Liver (tissue), 9 donors: ENCODE results near the gene WNT10A. TPM values are rescaled to one million over a fixed set of nuclear protein-coding genes. Genes with fewer than 3 reads are reported as not detected.

Experiments
- DNase-seq: peaks from one replicate; pipeline ENCODE4 v3.0.0-alpha.2; 2017; ENCODE audit warnings: low spot score
- H3K27ac ChIP-seq, 2 donors: one replicate each; pipeline ENCODE4 v1.7.0; 2013; ENCODE audit warnings: inconsistent platforms in 2 of 2, low read length in 2 of 2, control low read depth in 1 of 2, low read depth in 1 of 2, mild to moderate bottlenecking in 1 of 2
- H3K27me3 ChIP-seq, 4 donors: one replicate each; pipeline versions ENCODE4 v1.6.1 to v1.7.0; 2013; ENCODE audit warnings: low read length in 3 of 4, inconsistent platforms in 1 of 4, mild to moderate bottlenecking in 1 of 4, moderate library complexity in 1 of 4; ENCODE audit not compliant: control insufficient read depth in 4 of 4, insufficient read depth in 4 of 4
- H3K36me3 ChIP-seq, 4 donors: one replicate each; pipeline versions ENCODE4 v1.6.1 to v1.7.0; 2013; ENCODE audit warnings: low read length in 3 of 4, mild to moderate bottlenecking in 3 of 4, low read depth in 1 of 4, moderate library complexity in 1 of 4; ENCODE audit not compliant: control insufficient read depth in 4 of 4, insufficient read depth in 3 of 4
- H3K4me1 ChIP-seq, 4 donors: one replicate each; pipeline versions ENCODE4 v1.6.1 to v1.7.0; 2013; ENCODE audit warnings: low read length in 3 of 4, mild to moderate bottlenecking in 3 of 4, moderate library complexity in 1 of 4; ENCODE audit not compliant: control insufficient read depth in 4 of 4, insufficient read depth in 4 of 4
- H3K4me3 ChIP-seq, 3 donors: one replicate each; pipeline versions ENCODE4 v1.6.1 to v1.7.0; 2013; ENCODE audit warnings: low read length in 3 of 3, control low read depth in 1 of 3, low read depth in 1 of 3, mild to moderate bottlenecking in 1 of 3
- H3K9ac ChIP-seq, 2 donors: one replicate each; pipeline ENCODE4 v1.7.0; 2013; ENCODE audit warnings: low read length in 2 of 2, mild to moderate bottlenecking in 2 of 2, moderate library complexity in 2 of 2, control low read depth in 1 of 2, low read depth in 1 of 2
- H3K9me3 ChIP-seq, 4 donors: one replicate each; pipeline versions ENCODE4 v1.6.1 to v1.7.0; 2013; ENCODE audit warnings: low read length in 3 of 4; ENCODE audit not compliant: control insufficient read depth in 4 of 4
- ATF3 ChIP-seq: IDR thresholded peaks from 2 replicates; pipeline ENCODE4 v1.6.1; 2016; ENCODE audit warnings: antibody characterized with exemption
- CTCF ChIP-seq: fragments of 150-350 bp; IDR thresholded peaks from 2 replicates; pipeline ENCODE4 v1.5.1; 2017; ENCODE audit warnings: improper control_type of control experiment, low read depth, low read length; ENCODE audit not compliant: missing input control
- EGR1 ChIP-seq, 2 donors: IDR thresholded peaks; 2 replicates each; pipeline ENCODE4 v1.6.1; 2016 to 2018; ENCODE audit warnings: antibody characterized with exemption in 2 of 2, low read depth in 2 of 2
- FOXA1 ChIP-seq: IDR thresholded peaks from 2 replicates; pipeline ENCODE4 v1.6.1; 2016; ENCODE audit warnings: antibody characterized with exemption
- FOXA2 ChIP-seq: IDR thresholded peaks from 2 replicates; pipeline ENCODE4 v1.6.1; 2016; ENCODE audit warnings: antibody characterized with exemption
- GABPA ChIP-seq, 2 donors: IDR thresholded peaks in 1 of 2; conservative IDR thresholded peaks in 1 of 2; 2 replicates each; pipeline ENCODE4 v1.6.1; 2016; ENCODE audit warnings: antibody characterized with exemption in 2 of 2, mild to moderate bottlenecking in 1 of 2, moderate library complexity in 1 of 2
- HNF4A ChIP-seq, 2 donors: conservative IDR thresholded peaks; 2 replicates each; pipeline ENCODE4 v1.6.1; 2016; ENCODE audit warnings: antibody characterized with exemption in 2 of 2, mild to moderate bottlenecking in 2 of 2
- HNF4G ChIP-seq: IDR thresholded peaks from 2 replicates; pipeline ENCODE4 v1.6.1; 2016; ENCODE audit warnings: antibody characterized with exemption
- JUND ChIP-seq, 2 donors: IDR thresholded peaks; 2 replicates each; pipeline ENCODE4 v1.6.1; 2016; ENCODE audit warnings: antibody characterized with exemption in 2 of 2
- NR2F2 ChIP-seq: IDR thresholded peaks from 2 replicates; pipeline ENCODE4 v1.6.1; 2016; ENCODE audit warnings: antibody characterized with exemption
- RAD21 ChIP-seq, 2 donors: IDR thresholded peaks; 2 replicates each; pipeline ENCODE4 v1.6.1; 2016; ENCODE audit warnings: antibody characterized with exemption in 2 of 2, mild to moderate bottlenecking in 2 of 2
- RXRA ChIP-seq, 2 donors: IDR thresholded peaks; 2 replicates each; pipeline ENCODE4 v1.6.1; 2017 to 2018; ENCODE audit warnings: antibody characterized with exemption in 2 of 2, mild to moderate bottlenecking in 1 of 2
- SP1 ChIP-seq: IDR thresholded peaks from 2 replicates; pipeline ENCODE4 v1.6.1; 2018; ENCODE audit warnings: antibody characterized with exemption, mild to moderate bottlenecking
- TAF1 ChIP-seq: conservative IDR thresholded peaks from 2 replicates; pipeline ENCODE4 v1.6.1; 2016; ENCODE audit warnings: antibody characterized with exemption, mild to moderate bottlenecking
- YY1 ChIP-seq: IDR thresholded peaks from 2 replicates; pipeline ENCODE4 v1.6.1; 2016; ENCODE audit warnings: antibody characterized with exemption, mild to moderate bottlenecking
- WGBS: extraction: QIAGEN DNeasy Blood & Tissue Kit; methylation state at CpG from one replicate; pipeline ENCODE4 v1.1.7; 2013; 5-methylcytosine and 5-hydroxymethylcytosine counted together
- polyA plus RNA-seq, 2 donors: library from polyadenylated mRNA; stranded (reverse) in 1 of 2; unstranded in 1 of 2; fragments of 200-250 nt in 1 of 2; fragments of >200 nt in 1 of 2; fragmentation: Nextera tagmentation in 1 of 2; extraction: Ambion mirVana in 1 of 2; gene quantifications; one replicate each; pipeline versions ENCODE4 v1.2.1 to v1.2.3, GENCODE V29; 2013 to 2015
- total RNA-seq, 2 donors: library from RNA; depleted of rRNA; stranded (reverse); fragments of >200 nt; gene quantifications; one replicate each; pipeline ENCODE4 v1.2.3, GENCODE V29; 2014
- TF ChIP-seq, protein P1 (sequence below): IDR thresholded peaks from 2 replicates; pipeline ENCODE4 v1.6.1; 2016; ENCODE audit warnings: antibody characterized with exemption
- TF ChIP-seq, protein P2 (sequence below): IDR thresholded peaks from 2 replicates; pipeline ENCODE4 v1.6.1; 2016; ENCODE audit warnings: antibody characterized with exemption
- TF ChIP-seq, protein P3 (sequence below): IDR thresholded peaks from 2 replicates; pipeline ENCODE4 v1.6.1; 2016; ENCODE audit warnings: antibody characterized with exemption, mild to moderate bottlenecking
- donor health status: healthy.
- donor health status: healthy.
- donor health status: healthy.
- donor health status: healthy.
- donor health status: healthy.

WNT10A gene
- total and polyA plus RNA-seq, 4 donors = 0.01 to 0.08 (median 0.05) TPM; not detected in 1

DNA sequence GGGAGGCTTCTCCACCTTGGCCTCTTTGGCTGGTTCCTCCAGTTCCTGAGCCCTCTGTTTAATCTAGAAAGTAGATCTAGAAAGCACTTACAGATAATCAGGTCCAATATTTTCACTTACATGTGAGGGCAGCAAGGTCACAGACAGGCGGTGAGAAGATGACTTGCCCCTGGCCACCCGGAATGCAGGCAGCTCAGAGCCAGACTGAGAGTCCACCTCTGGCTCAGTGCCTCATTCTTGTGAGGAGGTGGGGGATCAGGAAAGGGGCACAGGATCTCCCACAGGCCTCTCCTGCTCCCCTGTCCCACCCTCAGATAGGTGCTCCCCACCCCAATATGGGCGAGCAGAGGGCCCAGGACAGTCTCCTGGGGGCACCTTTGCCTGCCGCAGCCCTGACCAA, 15.3 kb upstream of the WNT10A start:
- peaks cover 0 to 7% (median 4%) of the 10 kb centered on the region in 4 donors for H3K4me1 ChIP-seq
- H3K4me3 ChIP-seq = no peak overlapping the region
- H3K27me3 ChIP-seq = peaks cover 3 to 9% (median 4%) of the 10 kb centered on the region in 4 donors
- no peaks in the 10 kb centered on the region for H3K9me3 ChIP-seq
- TF ChIP-seq, protein P1, sequence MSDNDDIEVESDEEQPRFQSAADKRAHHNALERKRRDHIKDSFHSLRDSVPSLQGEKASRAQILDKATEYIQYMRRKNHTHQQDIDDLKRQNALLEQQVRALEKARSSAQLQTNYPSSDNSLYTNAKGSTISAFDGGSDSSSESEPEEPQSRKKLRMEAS = no peak
- TF ChIP-seq TAF1 (no peak), RXRA (IDR thresholded peaks at IDR 0.05) (no peak), EGR1 (IDR thresholded peaks at IDR 0.05; ENCODE audit: low read depth in 2 of 2) (no peak), FOXA2 (no peak), HNF4A (conservative IDR thresholded peaks at IDR 0.05) (no peak), GABPA (IDR thresholded peaks at IDR 0.05 in 1 of 2, conservative IDR thresholded peaks at IDR 0.05 in 1 of 2) (no peak), RAD21 (IDR thresholded peaks at IDR 0.05) (no peak), ATF3 (no peak), CTCF (no peak), SP1 (no peak), HNF4G (no peak), NR2F2 (no peak), YY1 (no peak), FOXA1 (no peak), JUND (IDR thresholded peaks at IDR 0.05) (no peak)
- TF ChIP-seq, protein P2, sequence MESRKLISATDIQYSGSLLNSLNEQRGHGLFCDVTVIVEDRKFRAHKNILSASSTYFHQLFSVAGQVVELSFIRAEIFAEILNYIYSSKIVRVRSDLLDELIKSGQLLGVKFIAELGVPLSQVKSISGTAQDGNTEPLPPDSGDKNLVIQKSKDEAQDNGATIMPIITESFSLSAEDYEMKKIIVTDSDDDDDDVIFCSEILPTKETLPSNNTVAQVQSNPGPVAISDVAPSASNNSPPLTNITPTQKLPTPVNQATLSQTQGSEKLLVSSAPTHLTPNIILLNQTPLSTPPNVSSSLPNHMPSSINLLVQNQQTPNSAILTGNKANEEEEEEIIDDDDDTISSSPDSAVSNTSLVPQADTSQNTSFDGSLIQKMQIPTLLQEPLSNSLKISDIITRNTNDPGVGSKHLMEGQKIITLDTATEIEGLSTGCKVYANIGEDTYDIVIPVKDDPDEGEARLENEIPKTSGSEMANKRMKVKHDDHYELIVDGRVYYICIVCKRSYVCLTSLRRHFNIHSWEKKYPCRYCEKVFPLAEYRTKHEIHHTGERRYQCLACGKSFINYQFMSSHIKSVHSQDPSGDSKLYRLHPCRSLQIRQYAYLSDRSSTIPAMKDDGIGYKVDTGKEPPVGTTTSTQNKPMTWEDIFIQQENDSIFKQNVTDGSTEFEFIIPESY = no peak
- TF ChIP-seq, protein P3, sequence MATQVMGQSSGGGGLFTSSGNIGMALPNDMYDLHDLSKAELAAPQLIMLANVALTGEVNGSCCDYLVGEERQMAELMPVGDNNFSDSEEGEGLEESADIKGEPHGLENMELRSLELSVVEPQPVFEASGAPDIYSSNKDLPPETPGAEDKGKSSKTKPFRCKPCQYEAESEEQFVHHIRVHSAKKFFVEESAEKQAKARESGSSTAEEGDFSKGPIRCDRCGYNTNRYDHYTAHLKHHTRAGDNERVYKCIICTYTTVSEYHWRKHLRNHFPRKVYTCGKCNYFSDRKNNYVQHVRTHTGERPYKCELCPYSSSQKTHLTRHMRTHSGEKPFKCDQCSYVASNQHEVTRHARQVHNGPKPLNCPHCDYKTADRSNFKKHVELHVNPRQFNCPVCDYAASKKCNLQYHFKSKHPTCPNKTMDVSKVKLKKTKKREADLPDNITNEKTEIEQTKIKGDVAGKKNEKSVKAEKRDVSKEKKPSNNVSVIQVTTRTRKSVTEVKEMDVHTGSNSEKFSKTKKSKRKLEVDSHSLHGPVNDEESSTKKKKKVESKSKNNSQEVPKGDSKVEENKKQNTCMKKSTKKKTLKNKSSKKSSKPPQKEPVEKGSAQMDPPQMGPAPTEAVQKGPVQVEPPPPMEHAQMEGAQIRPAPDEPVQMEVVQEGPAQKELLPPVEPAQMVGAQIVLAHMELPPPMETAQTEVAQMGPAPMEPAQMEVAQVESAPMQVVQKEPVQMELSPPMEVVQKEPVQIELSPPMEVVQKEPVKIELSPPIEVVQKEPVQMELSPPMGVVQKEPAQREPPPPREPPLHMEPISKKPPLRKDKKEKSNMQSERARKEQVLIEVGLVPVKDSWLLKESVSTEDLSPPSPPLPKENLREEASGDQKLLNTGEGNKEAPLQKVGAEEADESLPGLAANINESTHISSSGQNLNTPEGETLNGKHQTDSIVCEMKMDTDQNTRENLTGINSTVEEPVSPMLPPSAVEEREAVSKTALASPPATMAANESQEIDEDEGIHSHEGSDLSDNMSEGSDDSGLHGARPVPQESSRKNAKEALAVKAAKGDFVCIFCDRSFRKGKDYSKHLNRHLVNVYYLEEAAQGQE = no peak
- H3K9ac ChIP-seq = no peak overlapping the region
- 82% methylated on average over 4 of the region's 4 CpGs for WGBS
- H3K36me3 ChIP-seq = no peaks in the 10 kb centered on the region
- no peak overlapping the region for H3K27ac ChIP-seq
- DNase-seq = no peak
